Endothelial cell of umbilical vein (primary cell): ENCODE data around the gene LAMB1. TPM values are rescaled to one million over a fixed set of nuclear protein-coding genes. Genes with fewer than 3 reads are reported as not detected.
A peak's percentile ranks its signal among the peaks of the same experiment; 100 is the strongest.

Source experiments
- BruUV-seq: library from RNA; stranded (reverse); fragments of 400-500 nt; replicated peaks from 2 replicates; lab custom pipeline; 2021; lab: Mats Ljungman, UMichigan
- CTCF ChIA-PET: fragments of 300-600, 350-600 bp; sonication (Branson Sonifier 250); formaldehyde crosslinking; loops from one replicate; lab custom pipeline; 2021; ENCODE audit warnings: antibody characterized with exemption, inconsistent platforms; lab: Charles Lee
- POLR2A ChIA-PET: fragments of 300-600, 350-600 bp; sonication (Branson Sonifier 250); formaldehyde crosslinking; loops from one replicate; lab custom pipeline; 2021; ENCODE audit warnings: antibody characterized with exemption, inconsistent platforms; lab: Charles Lee
- DNase-seq: peaks from one replicate; pipeline ENCODE4 v3.0.0-alpha.2; 2011; ENCODE audit warnings: low read depth, low spot score
- FAIRE-seq: peaks from 2 replicates; lab custom pipeline; 2011; peaks lifted over from hg19 to GRCh38; lab: Jason Lieb, UNC
- H2AFZ ChIP-seq: 2 replicates; pipeline ENCODE4 v1.6.0; 2012; ENCODE audit warnings: low read depth, low read length, control low read depth, inconsistent platforms
- H3K27ac ChIP-seq: 2 replicates; pipeline ENCODE4 v1.5.1; 2011; ENCODE audit warnings: low read depth, mild to moderate bottlenecking, control low read depth, low read length, moderate library complexity; ENCODE audit not compliant: insufficient read depth
- H3K27me3 ChIP-seq, 2 experiments: 2 replicates each; pipeline versions ENCODE4 v1.6.0 to v1.6.1; 2011; ENCODE audit warnings: low read length in 2 of 2, mixed read lengths in 1 of 2; ENCODE audit not compliant: control insufficient read depth in 2 of 2, insufficient read depth in 2 of 2
- H3K36me3 ChIP-seq, 2 experiments: 2 replicates in 1 of 2; 3 replicates in 1 of 2; pipeline ENCODE4 v1.5.1; 2011; ENCODE audit warnings: low read length in 2 of 2, mild to moderate bottlenecking in 1 of 2, moderate library complexity in 1 of 2; ENCODE audit not compliant: control insufficient read depth in 2 of 2, insufficient read depth in 2 of 2; ENCODE audit errors: extremely low read depth in 1 of 2
- H3K4me1 ChIP-seq: 3 replicates; pipeline ENCODE4 v1.5.1; 2011; ENCODE audit warnings: mild to moderate bottlenecking, low read length; ENCODE audit not compliant: control insufficient read depth, insufficient read depth; ENCODE audit errors: extremely low read depth
- H3K4me2 ChIP-seq: 2 replicates; pipeline ENCODE4 v1.6.1; 2011; ENCODE audit warnings: low read length, control low read depth, mixed read lengths; ENCODE audit not compliant: insufficient read depth
- H3K4me3 ChIP-seq, 3 experiments: fragments of 200-600 bp in 1 of 3; sonication (generic), shearing (Covaris generic) in 1 of 3; replicated peaks in 1 of 3; 2 replicates each; pipeline ENCODE4 v1.5.1; 2011 to 2016; ENCODE audit warnings: control low read depth in 3 of 3, low read length in 3 of 3, mild to moderate bottlenecking in 2 of 3, inconsistent platforms in 1 of 3, low read depth in 1 of 3, moderate library complexity in 1 of 3; ENCODE audit not compliant: insufficient read depth in 1 of 3
- H3K79me2 ChIP-seq: 2 replicates; pipeline ENCODE4 v1.6.0; 2012; ENCODE audit warnings: low read length, inconsistent platforms; ENCODE audit not compliant: control insufficient read depth, insufficient read depth
- H3K9ac ChIP-seq: replicated peaks from 2 replicates; pipeline ENCODE3; 2011; ENCODE audit warnings: low read length, control low read depth; ENCODE audit not compliant: insufficient read depth; ENCODE audit errors: extremely low read depth
- H3K9me1 ChIP-seq: replicated peaks from 3 replicates; pipeline ENCODE4 v1.6.0; 2011; ENCODE audit warnings: mild to moderate bottlenecking, low read length; ENCODE audit not compliant: control insufficient read depth, insufficient read depth; ENCODE audit errors: extremely low read depth
- H3K9me3 ChIP-seq: replicated peaks from 2 replicates; pipeline ENCODE4 v1.5.1; 2012; ENCODE audit warnings: low read length, inconsistent platforms; ENCODE audit not compliant: control insufficient read depth, insufficient read depth
- H4K20me1 ChIP-seq: replicated peaks from 2 replicates; pipeline ENCODE3; 2011; ENCODE audit warnings: mild to moderate bottlenecking, low read length; ENCODE audit not compliant: control insufficient read depth, insufficient read depth; ENCODE audit errors: extremely low read depth
- CTCF ChIP-seq, 2 donors: IDR thresholded peaks; 1 replicate in 1 of 2; 2 replicates in 1 of 2; pipeline ENCODE4 v1.5.1; 2011; ENCODE audit warnings: low read length in 2 of 2, mild to moderate bottlenecking in 2 of 2, moderate library complexity in 2 of 2, control low read depth in 1 of 2, inconsistent platforms in 1 of 2, low read depth in 1 of 2; ENCODE audit not compliant: insufficient read depth in 1 of 2; ENCODE audit errors: extremely low read depth in 1 of 2
- EZH2 ChIP-seq: IDR thresholded peaks from 2 replicates; pipeline ENCODE4 v1.6.1; 2012; ENCODE audit warnings: borderline replicate concordance, low read depth, mild to moderate bottlenecking, moderate library complexity, low read length, inconsistent platforms; ENCODE audit not compliant: severe bottlenecking
- FOS ChIP-seq: IDR thresholded peaks from 2 replicates; pipeline ENCODE4 v1.6.1; 2011; ENCODE audit warnings: mild to moderate bottlenecking, low read length, moderate library complexity, borderline replicate concordance; ENCODE audit not compliant: insufficient read depth
- GATA2 ChIP-seq: IDR thresholded peaks from 2 replicates; pipeline ENCODE4 v1.7.0; 2011; ENCODE audit warnings: low read depth, mild to moderate bottlenecking, moderate library complexity, mixed read lengths, low read length; ENCODE audit not compliant: insufficient read length, insufficient read depth
- MAX ChIP-seq: IDR thresholded peaks from 2 replicates; pipeline ENCODE4 v1.6.1; 2011; ENCODE audit not compliant: insufficient read depth, insufficient read length
- MYC ChIP-seq: IDR thresholded peaks from one replicate; pipeline ENCODE4 v1.6.1; 2011; ENCODE audit warnings: mild to moderate bottlenecking, low read depth, low read length
- POLR2A ChIP-seq: IDR thresholded peaks from 2 replicates; pipeline ENCODE4 v1.6.1; 2012; ENCODE audit warnings: low read depth, mild to moderate bottlenecking, control low read depth, low read length
- POLR2AphosphoS5 ChIP-seq: IDR thresholded peaks from 2 replicates; pipeline ENCODE4 v1.6.1; 2012; ENCODE audit warnings: low read depth, mild to moderate bottlenecking, control low read depth, low read length, moderate library complexity; ENCODE audit not compliant: insufficient read depth
- dilution Hi-C: fragments of 300-500 bp; cut with MboI; formaldehyde crosslinking; loops from one replicate; pipeline ENCODE4 v1.15.0; 2019; ENCODE audit warnings: low sequenced_read_pairs; ENCODE audit not compliant: extremely low pct_ligation_motif_present
- intact Hi-C: fragments of 100-400 bp; cut with micrococcal nuclease; formaldehyde crosslinking; loops from one replicate; pipeline ENCODE4 v1.10.0; 2022
- polyA plus RNA-seq, 4 experiments: library from polyadenylated mRNA; depleted of rRNA in 3 of 4; stranded (reverse) in 3 of 4; unstranded in 1 of 4; fragments of >200 nt; gene quantifications; 2 replicates each; pipeline versions ENCODE4 v1.2.1 to v1.2.3, GENCODE V29; 2011 to 2012; ENCODE audit warnings: missing spikeins in 1 of 4
- total RNA-seq: library from RNA; stranded (reverse); gene quantifications from 2 replicates; pipeline ENCODE4 v1.2.3, GENCODE V29; 2021

LAMB1 gene
- total and polyA plus RNA-seq, 2 donors (not counting 3 experiments of a cell fraction or from before 2014, with no cell fraction given), result 588 to 703 TPM

- H3K9ac ChIP-seq, result no peak overlapping the region
- H3K36me3 ChIP-seq, result peaks cover 37 to 65% of the 10 kb centered on the region in 2 experiments
- ChIA-PET POLR2A (no interaction called here), CTCF (interaction anchor here (1.2 kb wide), 1 partner anchor 70 kb away, joined by 4 read pairs; no protein-coding TSS in a partner anchor)
- H4K20me1 ChIP-seq, result no peaks in the 10 kb centered on the region
- H3K4me3 ChIP-seq, result no peak overlapping the region
- DNase-seq (no peak), FAIRE-seq (no peak)
- dilution Hi-C loops, result no loop called here
- H3K27ac ChIP-seq, result no peak overlapping the region
- no peaks in the 10 kb centered on the region for H3K27me3 ChIP-seq
- no peak overlapping the region for H2AFZ ChIP-seq
- no peaks in the 10 kb centered on the region for H3K9me1 ChIP-seq
- H3K79me2 ChIP-seq, result peaks cover 32% of the 10 kb centered on the region
- no peak overlapping the region for H3K4me2 ChIP-seq
- peaks cover 97% of the 10 kb centered on the region for H3K4me1 ChIP-seq
- no peaks in the 10 kb centered on the region for H3K9me3 ChIP-seq
- intact Hi-C loops, result no loop called here
- TF ChIP-seq POLR2A, result peak; percentile 19
- no peak for TF ChIP-seq CTCF (IDR thresholded peaks at IDR 0.05; ENCODE audit: extremely low read depth in 1 of 2, insufficient read depth in 1 of 2, low read depth in 1 of 2, low read length in 2 of 2)
- BruUV-seq, result no TSS peak
Observed at GRCh38 chr7:107946881-107947280, 56.1 kb downstream of the LAMB1 start.

GRCh38 chr7:107946451-107946850 is 56.5 kb downstream of the LAMB1 start:
- H3K9ac ChIP-seq, result no peak overlapping the region
- H3K9me3 ChIP-seq, result no peaks in the 10 kb centered on the region
- BruUV-seq, result no TSS peak
- H3K4me3 ChIP-seq, result no peak overlapping the region
- no peak overlapping the region for H2AFZ ChIP-seq
- no peaks in the 10 kb centered on the region for H3K9me1 ChIP-seq
- H3K27ac ChIP-seq, result no peak overlapping the region
- intact Hi-C loops (no loop called here), dilution Hi-C loops (no loop called here)
- CTCF ChIA-PET, result no interaction called here
- TF ChIP-seq GATA2 (no peak), CTCF (IDR thresholded peaks at IDR 0.05; ENCODE audit: extremely low read depth in 1 of 2, insufficient read depth in 1 of 2, low read depth in 1 of 2, low read length in 2 of 2) (no peak), POLR2A (no peak), POLR2AphosphoS5 (no peak), MAX (no peak), MYC (no peak), FOS (no peak), EZH2 (no peak)
- peaks cover 94% of the 10 kb centered on the region for H3K4me1 ChIP-seq
- H3K79me2 ChIP-seq, result peaks cover 29% of the 10 kb centered on the region
- POLR2A ChIA-PET, result no interaction called here
- no peak overlapping the region for H3K4me2 ChIP-seq
- H3K36me3 ChIP-seq, result peaks cover 34 to 61% of the 10 kb centered on the region in 2 experiments
- no peaks in the 10 kb centered on the region for H3K27me3 ChIP-seq
- FAIRE-seq (no peak), DNase-seq (no peak)
- H4K20me1 ChIP-seq, result no peaks in the 10 kb centered on the region
